Thymus (tissue), 11 donors: ENCODE results near the gene PCID2. TPM values are rescaled to one million over a fixed set of nuclear protein-coding genes. Genes with fewer than 3 reads are reported as not detected.

Source experiments
- DNase-seq, 9 donors: peaks; one replicate each; pipeline ENCODE4 v3.0.0-alpha.2; 2013; ENCODE audit warnings: low spot score in 9 of 9, low read depth in 6 of 9, missing footprints in 1 of 9
- H3K27ac ChIP-seq, 2 donors: one replicate each; pipeline ENCODE4 v1.5.1; 2013; ENCODE audit warnings: control low read depth in 1 of 2, low read depth in 1 of 2, low read length in 1 of 2, mild to moderate bottlenecking in 1 of 2, moderate library complexity in 1 of 2
- H3K27me3 ChIP-seq, 2 donors: one replicate each; pipeline ENCODE4 v1.5.1; 2013; ENCODE audit warnings: low read length in 1 of 2; ENCODE audit not compliant: control insufficient read depth in 2 of 2, insufficient read depth in 1 of 2
- H3K36me3 ChIP-seq, 2 donors: one replicate each; pipeline ENCODE4 v1.5.1; 2013; ENCODE audit warnings: low read length in 1 of 2, mild to moderate bottlenecking in 1 of 2, moderate library complexity in 1 of 2; ENCODE audit not compliant: control insufficient read depth in 2 of 2, insufficient read depth in 2 of 2
- H3K4me1 ChIP-seq, 2 donors: one replicate each; pipeline ENCODE4 v1.5.1; 2013; ENCODE audit warnings: low read length in 2 of 2; ENCODE audit not compliant: control insufficient read depth in 2 of 2, insufficient read depth in 2 of 2
- H3K4me3 ChIP-seq, 2 donors: one replicate each; pipeline ENCODE4 v1.5.1; 2013; ENCODE audit warnings: low read length in 2 of 2, control low read depth in 1 of 2, mild to moderate bottlenecking in 1 of 2
- H3K9me3 ChIP-seq, 2 donors: one replicate each; pipeline ENCODE4 v1.5.1; 2013; ENCODE audit warnings: low read length in 1 of 2, mild to moderate bottlenecking in 1 of 2; ENCODE audit not compliant: control insufficient read depth in 2 of 2, insufficient read depth in 1 of 2
- WGBS: extraction: QIAGEN DNeasy Blood & Tissue Kit; methylation state at CpG from one replicate; pipeline ENCODE4 v1.1.7; 2013; 5-methylcytosine and 5-hydroxymethylcytosine counted together
- polyA plus RNA-seq: library from polyadenylated mRNA; stranded (reverse); fragments of 200-250 nt; gene quantifications from one replicate; pipeline ENCODE4 v1.2.3, GENCODE V29; 2013
- total RNA-seq: library from RNA; stranded (reverse); fragments of 120-200 nt; gene quantifications from one replicate; pipeline ENCODE4 v1.2.4, GENCODE V29; 2013
- donor health status: healthy.

PCID2 gene
- total and polyA plus RNA-seq, 2 donors = 53.6 to 63.3 TPM

DNA sequence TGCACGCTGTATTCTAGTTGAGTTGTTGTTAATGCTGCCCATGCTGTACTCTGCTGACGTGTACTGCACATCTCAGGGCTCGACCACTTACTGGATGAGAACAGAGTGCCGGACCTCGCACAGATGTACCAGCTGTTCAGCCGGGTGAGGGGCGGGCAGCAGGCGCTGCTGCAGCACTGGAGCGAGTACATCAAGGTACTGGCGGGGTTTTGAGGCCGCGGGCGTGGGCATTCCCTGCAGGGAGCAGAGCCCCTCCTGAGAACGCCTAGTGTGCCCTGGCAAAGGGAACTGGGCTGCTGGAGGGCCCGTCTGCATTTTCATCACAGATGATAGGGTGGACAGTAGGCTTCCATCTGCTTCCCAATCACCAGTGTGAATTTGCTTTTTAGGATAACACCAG lies 30.9 kb upstream of the PCID2 start:
- Histone ChIP-seq H3K36me3 (peaks cover 45 to 62% of the 10 kb centered on the region in 2 donors), H3K4me1 (no peaks in the 10 kb centered on the region), H3K4me3 (no peak overlapping the region), H3K27me3 (no peaks in the 10 kb centered on the region), H3K9me3 (no peaks in the 10 kb centered on the region), H3K27ac (no peak overlapping the region)
- DNase-seq = no peak
- WGBS = 94% methylated on average over 15 of the region's 15 CpGs

DNA sequence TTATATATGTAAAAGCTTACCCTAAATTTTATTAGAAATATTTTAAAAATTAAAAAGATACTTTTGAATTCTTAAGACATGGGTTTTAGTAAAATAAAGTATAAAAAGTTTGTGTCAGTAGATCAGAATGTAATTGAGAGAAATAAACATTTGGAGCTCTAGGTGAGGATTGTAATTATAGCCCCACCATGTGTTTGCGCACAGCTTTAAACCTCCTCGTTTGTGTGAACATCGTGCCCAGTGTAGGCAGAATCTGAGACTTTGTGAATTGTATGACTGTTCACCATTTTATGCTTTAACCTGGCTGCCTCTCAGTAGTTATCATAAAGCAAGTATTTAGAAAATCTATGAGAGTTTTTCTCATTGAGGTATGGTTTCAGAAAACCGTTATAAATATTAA lies 30.1 kb upstream of the PCID2 start:
- Histone ChIP-seq H3K4me1 (no peaks in the 10 kb centered on the region), H3K36me3 (peaks cover 43 to 57% of the 10 kb centered on the region in 2 donors), H3K27ac (no peak overlapping the region), H3K4me3 (no peak overlapping the region), H3K27me3 (no peaks in the 10 kb centered on the region), H3K9me3 (peaks cover 0 to 1% of the 10 kb centered on the region in 2 donors)
- WGBS = 94% methylated on average over 4 of the region's 4 CpGs
- DNase-seq = no peak

DNA sequence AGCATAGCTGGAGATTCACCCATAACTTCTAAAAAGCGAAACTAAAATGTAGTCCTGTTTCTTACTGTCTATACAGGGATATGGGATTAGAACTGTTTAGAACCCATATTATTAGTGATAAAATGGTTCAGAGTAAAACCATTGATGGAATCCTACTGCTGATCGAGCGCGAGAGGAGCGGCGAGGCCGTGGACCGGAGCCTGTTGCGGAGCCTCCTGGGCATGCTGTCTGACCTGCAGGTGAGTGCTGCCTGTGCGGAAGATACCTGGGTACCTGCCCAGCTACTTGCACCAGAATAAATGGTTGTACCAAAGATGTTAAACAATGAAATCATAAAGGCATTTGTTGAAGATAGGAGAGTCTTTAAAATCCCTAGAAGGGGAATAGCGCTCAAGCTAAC lies 24.6 kb upstream of the PCID2 start:
- no peak overlapping the region for H3K27ac ChIP-seq
- H3K4me3 ChIP-seq = no peak overlapping the region
- WGBS = 98% methylated on average over 11 of the region's 11 CpGs
- peaks cover 42 to 61% of the 10 kb centered on the region in 2 donors for H3K36me3 ChIP-seq
- no peaks in the 10 kb centered on the region for H3K4me1 ChIP-seq
- H3K27me3 ChIP-seq = no peaks in the 10 kb centered on the region
- DNase-seq = no peak
- peaks cover 0 to 4% of the 10 kb centered on the region in 2 donors for H3K9me3 ChIP-seq

DNA sequence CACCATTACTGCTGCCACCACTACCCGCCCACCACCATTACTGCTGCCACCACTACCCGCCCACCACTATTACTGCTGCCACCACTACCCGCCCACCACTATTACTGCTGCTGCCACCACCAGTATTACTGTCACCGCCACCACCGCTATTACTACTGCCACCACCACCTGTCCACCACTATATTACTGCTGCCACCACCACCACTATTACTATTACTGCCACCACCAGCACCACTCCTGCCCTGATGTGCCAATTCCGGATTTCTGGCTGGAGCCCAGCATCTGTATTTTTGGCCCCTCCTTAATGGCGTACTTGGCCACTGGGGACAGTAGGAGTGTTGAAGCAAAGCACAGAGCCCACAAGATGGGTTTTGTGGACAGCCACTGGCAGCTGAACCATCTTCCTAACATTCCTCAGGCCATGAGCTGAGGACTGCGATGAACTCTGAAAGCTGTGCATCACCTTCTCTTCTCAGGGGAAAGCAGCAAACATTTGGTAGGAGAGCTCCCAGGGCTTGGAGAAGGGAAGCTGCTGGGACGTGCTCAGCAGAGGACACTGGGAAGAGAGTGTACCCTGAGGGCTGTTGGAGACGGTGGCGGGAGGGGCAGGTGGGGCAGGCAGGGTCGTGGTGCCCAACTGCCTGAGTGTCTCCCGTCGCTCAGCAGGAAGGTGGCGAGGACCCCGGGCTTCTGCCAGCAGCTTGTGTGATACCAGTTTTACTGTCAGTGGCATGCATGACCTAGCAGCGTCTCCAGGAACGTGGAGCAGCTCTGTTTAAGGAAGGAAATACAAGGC lies 23.9 kb upstream of the PCID2 start:
- no peak for DNase-seq
- H3K9me3 ChIP-seq = peaks cover 0 to 4% of the 10 kb centered on the region in 2 donors
- 96% methylated on average over 16 of the region's 18 CpGs for WGBS
- peaks cover 46 to 62% of the 10 kb centered on the region in 2 donors for H3K36me3 ChIP-seq
- H3K4me3 ChIP-seq = no peak overlapping the region
- H3K27ac ChIP-seq = no peak overlapping the region
- no peaks in the 10 kb centered on the region for H3K4me1 ChIP-seq
- no peaks in the 10 kb centered on the region for H3K27me3 ChIP-seq

DNA sequence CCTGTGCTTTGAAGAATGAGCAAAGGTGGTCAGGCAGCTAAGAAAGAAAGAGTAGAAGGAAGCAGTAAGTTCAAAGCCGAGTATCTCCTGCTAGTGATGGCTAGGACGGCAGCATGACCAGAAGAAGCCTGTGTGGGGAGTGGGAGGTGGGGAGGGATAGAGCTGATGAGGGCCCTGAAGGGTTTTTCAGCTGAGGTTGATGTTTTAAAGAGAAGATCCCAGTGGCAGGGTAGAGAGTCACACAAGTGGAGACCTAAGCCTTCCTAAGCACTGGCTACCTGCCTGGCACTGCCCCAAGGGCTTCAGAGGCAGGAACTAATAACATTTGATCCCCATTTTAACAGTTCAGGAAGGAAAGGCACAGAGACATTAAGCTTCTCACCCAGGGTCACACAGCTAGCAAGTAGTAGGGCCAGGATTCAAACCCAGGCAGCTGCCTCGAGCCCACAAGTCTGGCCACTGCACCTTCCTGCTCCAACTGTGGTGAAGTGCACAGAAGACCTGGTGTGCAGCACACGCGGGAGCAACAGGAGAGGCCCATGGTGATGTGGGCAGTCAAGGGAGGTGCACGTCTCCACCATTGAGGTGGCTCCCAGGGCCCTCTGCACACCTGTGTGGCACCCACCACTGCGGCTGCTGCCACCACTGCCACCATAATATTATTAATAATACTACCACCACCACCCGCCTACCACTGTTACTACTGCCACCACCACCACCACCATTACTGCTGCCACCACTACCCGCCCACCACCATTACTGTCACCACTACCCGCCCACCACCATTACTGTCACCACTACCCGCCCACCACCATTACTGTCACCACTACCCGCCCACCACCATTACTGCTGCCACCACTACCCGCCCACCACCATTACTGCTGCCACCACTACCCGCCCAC lies 23.1 kb upstream of the PCID2 start:
- Histone ChIP-seq H3K4me3 (no peak overlapping the region), H3K4me1 (no peaks in the 10 kb centered on the region), H3K9me3 (peaks cover 0 to 4% of the 10 kb centered on the region in 2 donors), H3K36me3 (peaks cover 47 to 63% of the 10 kb centered on the region in 2 donors), H3K27ac (no peak overlapping the region), H3K27me3 (no peaks in the 10 kb centered on the region)
- no peak for DNase-seq
- WGBS = 84% methylated on average over 13 of the region's 14 CpGs

DNA sequence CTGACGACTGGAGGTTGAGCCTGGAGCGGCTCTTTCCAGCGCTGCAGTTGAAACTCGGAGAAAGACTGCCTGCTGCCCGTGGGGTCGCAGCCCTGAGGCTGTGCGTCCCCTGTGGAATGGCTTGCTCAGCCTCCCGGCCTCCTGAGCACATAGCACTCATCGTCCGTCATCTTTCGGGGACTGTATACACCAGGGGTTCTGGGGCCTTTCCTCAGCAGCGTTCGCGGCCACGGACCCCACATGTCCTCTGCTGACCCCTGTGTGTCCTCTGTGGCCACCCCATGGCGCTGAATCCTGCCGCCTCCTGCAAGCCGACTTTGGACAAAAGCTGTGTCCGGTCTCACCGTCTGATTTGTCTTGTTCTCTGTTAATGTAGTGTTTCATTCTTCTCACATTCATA lies 21.3 kb upstream of the PCID2 start:
- Histone ChIP-seq H3K4me1 (no peaks in the 10 kb centered on the region), H3K27ac (no peak overlapping the region), H3K27me3 (no peaks in the 10 kb centered on the region), H3K4me3 (no peak overlapping the region), H3K9me3 (peaks cover 0 to 4% of the 10 kb centered on the region in 2 donors), H3K36me3 (peaks cover 55 to 71% of the 10 kb centered on the region in 2 donors)
- no peak for DNase-seq
- 98% methylated on average over 20 of the region's 20 CpGs for WGBS

DNA sequence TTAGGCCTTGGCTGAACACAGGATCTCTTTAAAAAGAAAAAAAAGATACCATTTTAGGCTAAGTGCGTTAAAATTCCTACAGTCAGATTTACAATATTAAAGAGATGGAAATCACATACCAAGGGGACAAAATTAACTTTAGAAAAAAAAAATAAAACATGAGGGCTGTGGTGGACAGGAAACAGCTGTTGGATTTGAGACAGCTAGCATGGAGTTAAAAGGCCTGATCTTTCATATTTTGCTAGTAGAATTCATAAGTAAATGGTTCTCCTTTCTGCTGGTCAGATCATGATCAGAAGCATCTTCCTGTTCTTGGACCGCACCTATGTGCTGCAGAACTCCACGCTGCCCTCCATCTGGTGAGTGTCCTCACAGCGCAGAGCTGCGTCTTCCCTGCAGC lies 20.7 kb upstream of the PCID2 start:
- H3K36me3 ChIP-seq = peaks cover 56 to 72% of the 10 kb centered on the region in 2 donors
- DNase-seq = no peak
- no peaks in the 10 kb centered on the region for H3K27me3 ChIP-seq
- peaks cover 0 to 4% of the 10 kb centered on the region in 2 donors for H3K9me3 ChIP-seq
- H3K4me1 ChIP-seq = no peaks in the 10 kb centered on the region
- WGBS = 98% methylated on average over 5 of the region's 5 CpGs
- no peak overlapping the region for H3K4me3 ChIP-seq
- no peak overlapping the region for H3K27ac ChIP-seq

DNA sequence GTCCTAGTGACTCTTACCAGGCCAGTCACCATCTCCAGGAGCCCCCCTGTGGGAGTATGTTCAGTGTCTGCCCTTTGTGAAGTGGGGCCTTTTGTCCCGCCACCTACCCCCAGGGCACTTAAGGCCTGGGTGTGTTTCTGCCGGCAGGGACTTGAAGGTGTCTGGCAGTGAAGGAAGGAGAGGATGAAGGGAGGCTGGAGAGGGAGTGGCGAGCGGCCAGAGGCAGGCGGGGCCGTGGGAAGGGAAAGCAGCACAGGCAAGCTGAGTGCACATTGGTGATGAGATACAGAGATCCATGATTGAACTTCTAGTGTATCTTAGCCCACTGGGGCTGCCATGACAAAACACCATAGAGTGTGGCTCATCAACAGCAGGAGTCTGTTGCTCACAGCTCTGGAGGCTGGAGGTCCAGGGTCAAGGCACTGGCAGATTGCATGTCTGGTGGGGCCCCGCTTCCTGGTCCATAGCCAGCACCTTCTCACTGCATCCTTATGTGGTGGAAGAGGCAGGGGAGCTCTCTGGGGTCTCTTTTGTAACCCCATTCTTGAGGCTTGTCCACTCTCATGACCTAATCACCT lies 18.5 kb upstream of the PCID2 start:
- H3K4me3 ChIP-seq = no peak overlapping the region
- H3K27ac ChIP-seq = no peak overlapping the region
- peaks cover 65 to 74% of the 10 kb centered on the region in 2 donors for H3K36me3 ChIP-seq
- no peaks in the 10 kb centered on the region for H3K9me3 ChIP-seq
- 97% methylated on average over 7 of the region's 7 CpGs for WGBS
- no peak for DNase-seq
- H3K27me3 ChIP-seq = no peaks in the 10 kb centered on the region
- no peaks in the 10 kb centered on the region for H3K4me1 ChIP-seq

DNA sequence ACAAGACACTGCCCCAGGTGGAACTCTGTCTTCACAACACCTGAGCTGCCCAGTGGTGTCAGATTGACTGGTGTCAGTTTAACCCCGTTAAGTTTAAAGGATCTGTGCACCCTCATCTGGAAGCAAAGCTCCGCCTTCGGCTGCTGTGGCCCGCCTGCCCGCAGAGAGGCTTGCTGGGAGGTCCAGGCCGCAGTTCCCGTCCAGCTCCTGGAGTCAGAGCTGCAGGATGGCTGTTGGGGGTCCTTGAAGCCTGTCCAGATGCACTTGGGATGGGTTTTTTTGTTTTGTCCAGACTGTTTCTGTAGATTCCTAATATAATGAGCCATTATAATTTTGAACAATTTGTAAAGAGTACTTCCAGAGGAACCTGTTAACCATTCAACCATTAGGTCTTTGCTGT lies 17.0 kb upstream of the PCID2 start:
- Histone ChIP-seq H3K4me1 (no peaks in the 10 kb centered on the region), H3K9me3 (no peaks in the 10 kb centered on the region), H3K27me3 (no peaks in the 10 kb centered on the region), H3K27ac (no peak overlapping the region), H3K4me3 (no peak overlapping the region), H3K36me3 (peaks cover 70 to 79% of the 10 kb centered on the region in 2 donors)
- 98% methylated on average over 7 of the region's 7 CpGs for WGBS
- DNase-seq = no peak
